Brain pericyte (primary cell): ENCODE measurements around the gene BEND3.
"Not testable (repeated sequence)": the region's sequence is repeated elsewhere in the genome, so short reads cannot be mapped to it uniquely, and the experiment has no call there.

ENCODE experiments used
- DNase-seq: peaks from one replicate; pipeline ENCODE4 v3.0.0-alpha.2; 2012; ENCODE audit warnings: low read depth, low spot score

Gene BEND3

DNA sequence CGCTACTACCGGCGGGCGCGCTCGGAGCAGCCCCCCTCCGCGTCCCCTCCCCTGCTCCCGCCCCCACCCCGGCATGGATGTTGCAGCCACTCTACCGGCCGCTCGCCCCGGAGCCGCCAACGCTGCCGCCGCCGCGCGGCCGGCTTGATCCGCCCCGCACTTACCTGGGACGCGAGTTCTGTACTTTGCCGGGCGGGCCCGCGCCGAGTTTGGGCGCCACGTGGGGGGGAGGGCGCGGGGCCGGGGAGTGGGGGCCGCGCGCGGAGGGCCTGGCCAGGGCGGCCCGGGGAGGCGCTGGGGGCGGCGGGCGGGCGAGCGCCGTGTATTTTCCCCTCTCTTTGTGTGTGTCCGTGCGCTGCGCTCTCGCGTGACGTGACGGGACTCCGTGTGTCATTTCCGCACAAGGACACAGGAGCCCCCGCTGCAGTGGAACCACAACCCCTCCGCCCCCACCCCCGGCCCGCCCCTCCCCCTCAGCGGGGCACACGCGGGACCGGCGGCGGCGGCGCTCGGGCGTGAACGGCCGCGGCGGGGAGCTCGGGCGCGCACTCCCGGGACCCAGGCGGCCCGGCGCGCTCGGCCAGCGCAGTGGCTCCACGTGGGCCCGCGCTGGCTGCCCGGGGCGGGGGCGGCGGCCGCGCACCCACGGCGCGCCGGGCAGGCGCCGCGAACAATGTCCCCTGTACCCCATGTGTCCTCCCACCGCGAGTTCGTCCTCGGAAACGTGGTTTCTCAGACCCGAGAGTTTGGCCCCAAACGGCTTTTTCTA, at the start of gene BEND3:
Gene BEND3 (minus strand): TSS at position 590 of the 769 bp plus-strand sequence. CDS start 16,230 bp downstream, outside the sequence.
- DNase-seq, result no peak

DNA sequence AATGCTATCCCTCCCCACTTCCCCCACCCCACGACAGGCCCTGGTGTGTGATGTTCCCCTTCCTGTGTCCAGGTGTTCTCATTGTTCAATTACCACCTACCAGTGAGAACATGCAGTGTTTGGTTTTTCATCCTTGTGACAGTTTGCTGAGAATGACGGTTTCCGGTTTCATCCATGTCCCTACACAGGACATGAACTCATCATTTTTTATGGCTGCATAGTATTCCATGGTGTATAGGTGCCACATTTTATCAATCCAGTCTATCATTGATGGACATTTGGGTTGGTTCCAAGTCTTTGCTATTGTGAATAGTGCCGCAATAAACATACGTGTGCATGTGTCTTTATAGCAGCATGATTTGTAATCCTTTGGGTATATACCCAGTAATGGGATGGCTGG, 49.0 kb upstream of the BEND3 start:
- DNase-seq, result not testable (repeated sequence)

DNA sequence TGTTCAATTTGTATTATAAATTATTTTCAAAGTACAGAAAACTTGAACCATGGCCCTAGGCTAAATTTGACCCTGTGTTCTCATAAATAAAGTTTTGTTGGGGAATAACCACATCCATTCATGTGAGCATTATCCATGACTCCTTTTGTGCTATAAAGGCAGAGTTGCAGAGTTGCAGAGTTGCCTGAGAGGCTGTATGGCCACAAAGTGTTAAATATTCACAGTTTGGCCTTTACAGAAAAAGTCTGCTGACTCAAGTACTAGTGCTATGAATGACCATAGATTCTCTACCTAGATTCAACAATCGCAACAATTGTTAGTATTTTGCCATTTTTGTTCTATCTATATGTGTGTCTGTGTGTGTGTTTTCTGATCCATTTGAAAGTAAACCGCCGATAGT, 46.2 kb upstream of the BEND3 start:
- DNase-seq, result no peak

DNA sequence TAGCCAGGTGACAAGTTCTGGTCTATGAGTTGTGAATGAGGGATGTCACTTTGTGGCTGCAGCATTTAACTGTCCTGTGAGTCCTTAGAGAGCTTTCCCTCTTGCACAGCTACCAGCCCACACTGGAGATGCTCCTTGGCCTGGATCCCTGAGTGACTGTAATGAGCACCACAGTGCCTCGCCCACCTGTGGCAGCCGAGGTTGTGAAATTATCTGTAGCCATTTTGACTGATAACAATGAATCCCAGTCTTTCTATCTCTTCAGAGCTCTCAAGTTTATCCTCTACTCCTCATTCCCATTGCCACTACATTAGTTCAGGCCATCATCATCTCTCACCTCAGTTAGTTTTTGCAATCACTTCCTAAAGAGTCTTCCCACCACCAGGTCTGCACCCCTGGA, 41.3 kb upstream of the BEND3 start:
- no peak for DNase-seq

DNA sequence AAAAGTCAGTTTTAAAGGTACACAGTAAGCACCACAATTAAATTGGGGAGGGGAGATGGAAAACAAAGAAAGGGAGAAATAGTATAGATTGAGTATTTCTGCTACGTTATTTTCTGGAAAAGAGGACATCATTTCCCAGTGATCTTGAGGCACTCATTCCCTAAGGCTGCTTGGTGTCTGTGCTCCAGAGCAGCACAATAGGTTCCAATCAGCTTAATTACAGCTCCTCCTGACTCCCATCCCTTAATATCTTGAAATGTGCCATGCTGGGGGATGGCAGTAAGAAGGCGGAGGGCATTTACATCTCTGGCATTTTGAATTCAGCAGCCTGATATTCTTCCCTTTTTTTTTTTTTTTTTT, 39.5 kb upstream of the BEND3 start:
- DNase-seq, result no peak

DNA sequence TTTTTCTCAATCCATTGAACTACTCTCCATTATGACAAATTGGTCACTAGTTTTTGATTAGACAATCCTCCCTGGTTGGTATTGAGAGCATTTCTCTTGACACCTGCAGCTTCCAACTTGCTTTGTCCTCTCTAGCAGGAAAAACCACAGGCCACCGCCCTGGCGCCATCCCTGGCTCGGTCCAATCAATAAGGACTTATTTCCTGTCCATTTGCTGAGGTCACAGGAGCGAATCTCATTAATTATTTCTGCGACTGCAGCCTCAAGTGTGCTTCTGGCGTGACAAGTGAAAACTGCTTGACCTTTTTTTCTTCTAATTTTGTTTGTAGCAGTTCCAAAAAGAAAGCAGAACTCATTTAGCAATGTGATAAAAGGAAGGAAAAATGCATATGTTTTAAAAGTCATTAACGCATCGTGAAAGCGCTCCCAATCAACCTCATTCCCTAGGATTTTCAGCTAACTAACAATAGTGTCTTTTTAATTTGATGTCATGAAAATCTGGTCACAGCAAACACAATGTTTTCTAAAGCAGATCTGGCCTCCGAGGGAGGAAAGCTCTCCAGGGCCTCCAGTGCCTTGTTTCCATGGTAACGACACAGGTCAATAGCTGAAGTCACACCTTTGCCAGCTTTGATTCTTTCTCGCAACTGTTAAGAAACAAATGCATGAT, 39.0 kb upstream of the BEND3 start:
- no peak for DNase-seq

DNA sequence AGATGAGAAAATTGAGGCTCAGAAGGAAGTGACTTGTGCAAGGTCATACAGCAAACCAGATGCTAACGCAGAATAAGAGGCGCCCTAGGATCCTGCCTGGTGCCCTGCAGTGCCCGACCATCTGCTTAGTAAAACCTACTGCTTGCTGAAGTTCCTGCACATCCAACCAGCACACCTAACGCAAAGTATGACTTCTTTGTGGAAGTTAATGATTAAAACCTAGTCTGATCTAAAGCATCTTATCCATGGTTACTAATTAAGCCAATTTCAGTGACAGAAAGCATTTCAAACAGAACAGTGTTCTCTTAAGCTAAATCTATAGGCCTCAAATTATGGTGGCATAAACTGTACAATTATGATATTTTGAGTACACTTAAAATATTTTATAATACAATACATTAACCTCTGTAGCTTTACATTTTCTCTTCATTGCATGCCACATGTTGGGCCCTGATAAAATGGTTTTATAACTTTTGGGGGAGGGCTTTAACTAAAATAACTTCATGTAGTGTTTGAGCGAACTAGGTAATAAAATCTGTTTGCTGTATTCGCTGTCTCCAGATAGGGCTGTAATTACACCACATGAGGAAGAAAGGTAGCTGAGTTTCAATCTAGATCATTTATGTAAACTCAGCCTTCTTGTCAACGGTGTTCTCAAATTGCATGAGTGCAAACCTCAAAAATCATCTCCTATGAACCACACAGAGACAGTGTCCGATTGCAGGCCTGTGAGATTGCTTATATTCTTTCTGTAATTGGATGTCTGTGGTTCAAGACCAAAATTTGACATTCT, 37.5 kb upstream of the BEND3 start:
- DNase-seq, result no peak

DNA sequence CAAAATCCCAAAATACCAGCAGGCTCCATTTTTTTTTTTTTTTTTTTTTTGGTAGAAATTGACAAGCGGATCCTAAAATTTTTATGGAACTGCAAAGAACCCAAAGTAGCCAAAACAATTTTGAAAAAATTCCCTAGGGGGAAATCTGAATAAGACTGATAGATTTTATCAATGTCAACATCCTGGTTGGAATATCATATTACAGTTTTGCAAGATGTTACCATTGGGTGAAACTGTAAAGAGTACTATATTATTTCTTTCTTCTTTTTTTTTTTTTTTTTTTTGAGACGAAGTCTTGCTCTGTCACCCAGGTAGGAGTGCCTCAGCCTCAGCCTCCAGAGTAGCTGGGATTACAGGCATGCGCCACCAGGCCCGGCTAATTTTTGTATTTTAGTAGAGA, 29.4 kb upstream of the BEND3 start:
- DNase-seq, result no peak

DNA sequence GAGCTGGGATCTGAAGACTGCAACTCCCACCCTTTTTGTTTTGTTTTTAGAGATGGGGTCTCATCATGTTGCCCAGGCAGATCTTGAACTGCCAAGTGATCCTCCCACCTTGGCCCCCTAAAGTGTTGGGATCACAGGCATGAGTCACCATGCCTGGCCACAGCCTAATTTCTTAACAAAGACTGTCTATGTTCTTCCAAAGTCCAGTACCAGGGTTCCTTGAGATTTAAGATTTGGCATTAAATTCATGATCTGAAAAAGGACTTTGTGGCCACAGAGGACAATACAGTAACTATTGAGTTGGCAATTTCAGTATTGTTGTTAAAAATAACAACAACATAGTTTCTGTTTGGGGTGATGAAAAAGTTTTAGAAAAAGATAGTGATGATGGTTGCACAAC, 28.7 kb upstream of the BEND3 start:
- DNase-seq, result no peak

DNA sequence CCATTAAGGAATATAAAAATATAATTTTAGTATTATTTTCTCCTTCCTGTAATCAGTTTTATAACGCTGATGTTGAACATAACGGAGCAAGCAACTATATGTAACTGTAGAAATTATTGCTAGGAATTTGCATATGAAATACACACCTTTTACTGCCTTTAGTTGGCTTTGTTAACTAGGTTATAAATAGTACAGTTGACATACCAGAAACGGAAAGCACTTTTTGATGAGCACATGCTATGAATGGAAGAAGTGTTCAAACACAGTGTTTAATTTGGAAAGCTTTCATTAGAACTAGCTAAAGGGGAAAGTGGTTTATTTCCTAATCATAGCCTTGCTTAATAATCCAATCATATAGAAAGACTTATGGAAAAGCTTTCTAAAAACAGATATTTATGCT, 25.3 kb upstream of the BEND3 start:
- DNase-seq, result no peak

DNA sequence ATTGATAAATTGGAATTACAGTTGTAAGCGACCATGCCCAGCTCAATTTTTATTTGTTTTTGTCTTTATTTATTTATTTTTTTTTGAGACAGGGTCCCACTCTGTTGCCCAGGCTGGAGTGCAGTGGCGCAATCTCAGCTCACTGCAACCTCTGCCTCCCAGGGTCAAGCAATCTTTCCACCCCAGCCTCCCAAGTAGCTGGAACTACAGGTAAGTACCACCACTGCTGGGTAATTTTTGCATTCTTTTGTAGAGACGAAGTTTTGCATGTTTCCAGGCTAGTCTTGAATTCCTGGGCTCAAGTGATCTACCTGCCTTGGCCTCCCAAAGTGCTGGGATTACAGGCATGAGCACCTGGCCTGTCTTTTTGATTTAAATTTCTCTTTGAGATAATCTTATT, 21.0 kb upstream of the BEND3 start:
- not testable (repeated sequence) for DNase-seq

DNA sequence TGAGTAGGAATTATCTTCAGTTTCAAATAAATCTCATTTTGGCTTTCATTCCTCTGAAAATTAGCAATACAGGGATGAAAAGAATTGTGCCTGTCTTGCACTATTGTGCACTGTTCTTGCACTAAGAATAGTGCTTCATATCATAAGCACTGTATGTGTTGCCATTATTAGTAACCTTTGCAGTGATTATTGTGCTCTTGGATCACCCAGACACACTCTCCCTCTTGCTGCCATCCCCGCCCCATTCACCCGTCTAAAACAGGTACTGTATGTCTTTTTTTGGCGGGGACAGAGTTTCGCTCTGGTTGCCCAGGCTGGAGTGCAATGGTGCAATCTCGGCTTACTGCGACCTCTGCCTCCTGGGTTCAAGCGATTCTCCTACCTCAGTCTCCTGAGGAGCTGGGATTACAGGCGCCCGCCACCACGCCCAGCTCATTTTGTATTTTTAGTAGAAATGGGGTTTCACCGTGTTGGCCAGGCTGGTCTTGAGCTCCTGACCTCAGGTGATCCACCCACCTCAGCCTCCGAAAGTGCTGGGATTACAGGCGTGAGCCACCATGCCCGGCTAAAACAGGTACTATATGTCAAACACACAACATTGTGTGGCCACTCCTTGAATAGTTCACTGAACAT, 19.8 kb upstream of the BEND3 start:
- not testable (repeated sequence) for DNase-seq

DNA sequence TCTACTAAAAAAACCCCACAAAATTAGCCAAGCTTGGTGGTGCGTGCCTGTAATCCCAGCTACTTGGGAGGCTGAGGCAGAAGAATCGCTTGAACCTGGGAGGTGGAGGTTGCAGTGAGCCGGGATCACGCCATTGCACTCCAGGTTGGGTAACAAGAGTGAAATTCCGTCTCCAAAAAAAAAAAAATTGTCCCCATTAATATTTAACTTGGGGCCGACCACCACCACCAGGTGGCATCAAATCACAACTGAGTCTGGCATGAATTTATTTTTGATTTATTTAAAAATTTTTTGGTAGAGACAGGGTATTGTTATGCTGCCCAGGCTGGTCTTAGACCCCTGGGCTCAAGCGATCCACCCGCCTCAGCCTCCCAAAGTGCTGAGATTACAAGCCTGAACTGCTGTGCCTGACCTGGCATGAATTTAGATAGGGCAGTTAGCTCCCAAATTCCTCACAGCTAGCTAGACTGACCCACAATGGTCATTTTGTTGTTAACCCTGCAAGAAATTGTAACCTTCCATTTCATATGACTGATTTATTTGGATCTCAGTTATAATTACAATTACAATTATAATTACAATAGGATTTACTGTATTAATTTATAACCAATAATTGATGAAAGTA, 17.1 kb upstream of the BEND3 start:
- no peak for DNase-seq

DNA sequence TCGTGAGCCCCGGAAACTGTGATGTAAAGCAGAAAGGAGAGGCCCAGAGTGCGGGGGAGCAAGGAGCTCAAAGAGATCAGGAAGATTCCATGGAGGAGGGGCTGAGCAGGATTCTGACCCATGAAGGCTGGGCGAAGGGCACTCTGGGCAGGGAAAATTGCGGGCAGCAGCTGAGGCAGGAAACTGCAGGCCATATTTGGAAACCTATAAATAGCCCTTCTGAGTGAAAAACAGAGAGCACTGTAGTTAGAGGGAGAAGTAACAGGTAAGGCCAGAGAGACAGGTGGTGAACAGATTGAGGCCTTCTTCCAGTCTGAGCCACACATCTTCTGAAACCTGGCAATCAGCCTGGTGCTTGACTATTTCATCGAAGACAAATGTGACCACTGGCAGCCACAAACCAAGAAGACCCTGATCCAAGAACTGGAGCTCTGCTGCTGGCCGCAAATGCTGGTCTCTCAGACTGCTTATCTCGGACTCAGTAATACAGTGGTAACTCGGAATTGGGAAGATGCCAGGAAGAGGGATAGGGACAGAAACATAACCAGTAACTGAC, 14.1 kb upstream of the BEND3 start:
- DNase-seq, result no peak

DNA sequence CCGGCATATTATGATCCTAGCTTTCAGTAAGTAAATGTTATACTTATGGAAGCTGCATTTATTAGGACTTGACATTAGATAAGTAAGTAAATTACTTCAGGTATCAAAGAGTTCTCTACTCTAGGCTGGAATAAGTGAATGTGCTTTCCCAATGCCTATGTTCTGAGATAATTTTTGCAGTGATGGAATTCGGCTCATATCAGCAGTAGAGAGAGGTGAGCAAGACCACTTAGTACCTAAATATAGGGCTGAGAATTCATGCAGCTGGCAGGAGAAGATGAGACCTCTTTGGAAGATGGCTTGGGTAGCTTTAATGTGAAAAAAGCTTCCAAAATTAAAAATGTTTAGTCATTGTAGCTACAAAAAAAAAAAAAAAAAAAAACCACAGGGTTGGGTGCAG, 13.3 kb upstream of the BEND3 start:
- no peak for DNase-seq

DNA sequence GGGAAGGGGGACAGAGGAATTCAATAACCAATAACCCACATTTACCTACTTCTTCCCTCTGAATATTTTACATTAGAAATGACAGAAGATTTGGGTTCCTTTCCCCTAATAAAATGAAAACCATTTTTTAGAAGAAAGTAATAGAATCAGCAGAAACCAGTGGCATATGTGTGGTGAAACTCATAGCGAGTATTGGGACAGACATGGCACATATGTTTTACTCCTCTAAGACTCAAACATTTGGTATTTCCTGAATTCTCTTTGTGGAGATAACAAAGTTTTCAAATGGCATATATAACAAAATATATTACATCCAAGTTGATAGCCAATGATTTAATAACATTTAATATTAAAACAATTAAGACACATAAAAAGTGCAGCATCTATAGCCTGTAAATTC, 12.9 kb upstream of the BEND3 start:
- no peak for DNase-seq

DNA sequence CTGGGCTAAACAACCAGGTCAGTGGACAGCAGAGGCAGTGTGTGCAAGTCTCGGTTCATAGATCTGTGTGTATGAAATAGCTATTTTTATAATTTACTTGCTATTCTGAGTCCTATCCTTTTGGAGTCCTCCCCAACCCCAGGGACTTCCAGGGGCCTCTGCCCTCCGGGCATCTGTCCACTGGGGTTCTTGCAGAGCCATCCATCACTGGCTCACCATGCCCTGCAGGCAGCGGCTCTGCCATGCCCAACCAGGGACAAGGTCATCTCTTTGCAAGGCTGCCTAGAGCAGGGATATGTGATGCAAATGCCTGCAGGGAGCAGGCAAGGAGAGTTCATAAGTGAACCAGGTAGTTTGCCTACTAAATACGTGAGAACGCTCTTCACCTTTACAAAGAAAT, 10.5 kb upstream of the BEND3 start:
- DNase-seq, result no peak

DNA sequence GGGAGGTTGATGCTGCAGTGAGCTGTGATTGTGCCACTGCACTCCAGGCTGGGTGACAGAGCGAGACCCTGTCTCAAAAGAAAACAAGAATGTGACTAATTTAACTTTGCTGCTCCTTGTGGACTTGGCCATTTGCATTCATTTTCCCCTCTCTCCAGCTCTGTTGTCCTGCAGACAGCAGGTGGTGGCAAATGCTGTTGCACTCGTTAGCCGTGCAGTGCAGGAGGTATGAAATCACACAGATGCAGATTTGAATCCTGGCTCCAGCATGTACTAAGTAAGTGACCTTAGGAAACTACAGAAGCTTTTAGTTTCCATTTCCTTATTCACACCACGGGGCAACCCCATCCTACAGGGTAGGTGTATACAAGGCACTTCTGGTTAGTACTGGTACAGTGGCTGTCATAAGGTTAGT, 9.6 kb upstream of the BEND3 start:
- DNase-seq, result no peak

DNA sequence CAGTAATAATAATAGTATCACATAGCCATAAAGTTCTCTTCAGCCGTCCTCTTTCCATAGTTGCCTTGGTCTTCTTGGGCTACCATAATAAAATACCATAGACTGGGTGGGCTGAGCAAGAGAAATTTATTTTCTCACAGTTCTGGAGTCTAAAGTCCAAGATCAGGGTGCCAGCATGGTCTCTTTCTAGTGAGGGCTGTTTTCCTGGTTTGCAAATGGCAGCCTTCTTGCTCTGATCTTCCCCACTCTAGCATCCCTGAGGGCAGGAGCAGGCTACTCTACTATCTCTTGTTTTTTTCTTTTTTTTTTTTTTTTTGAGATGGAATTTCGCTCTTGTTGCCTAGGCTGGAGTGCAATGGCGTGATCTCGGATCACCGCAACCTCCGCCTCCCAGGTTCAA, 8.2 kb upstream of the BEND3 start:
- no peak for DNase-seq

DNA sequence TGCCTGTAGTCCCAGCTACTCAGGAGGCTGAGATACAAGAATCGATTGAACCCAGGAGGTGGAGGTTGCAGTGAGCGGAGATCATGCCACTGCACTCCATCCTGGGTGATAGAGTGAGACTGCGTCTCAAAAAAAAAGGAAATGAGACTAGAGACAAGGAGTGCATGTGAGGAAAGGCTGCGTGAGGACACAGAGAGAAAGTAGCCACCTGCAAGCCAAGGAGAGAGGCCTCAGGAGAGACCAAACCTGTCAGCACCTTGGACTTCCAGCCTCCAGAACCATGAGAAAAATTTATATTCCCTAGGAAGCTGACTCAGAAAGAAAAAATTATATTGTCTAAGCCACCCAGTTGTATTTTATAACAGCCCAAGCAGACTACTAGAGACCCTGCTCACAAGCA, 7.4 kb upstream of the BEND3 start:
- DNase-seq, result no peak

DNA sequence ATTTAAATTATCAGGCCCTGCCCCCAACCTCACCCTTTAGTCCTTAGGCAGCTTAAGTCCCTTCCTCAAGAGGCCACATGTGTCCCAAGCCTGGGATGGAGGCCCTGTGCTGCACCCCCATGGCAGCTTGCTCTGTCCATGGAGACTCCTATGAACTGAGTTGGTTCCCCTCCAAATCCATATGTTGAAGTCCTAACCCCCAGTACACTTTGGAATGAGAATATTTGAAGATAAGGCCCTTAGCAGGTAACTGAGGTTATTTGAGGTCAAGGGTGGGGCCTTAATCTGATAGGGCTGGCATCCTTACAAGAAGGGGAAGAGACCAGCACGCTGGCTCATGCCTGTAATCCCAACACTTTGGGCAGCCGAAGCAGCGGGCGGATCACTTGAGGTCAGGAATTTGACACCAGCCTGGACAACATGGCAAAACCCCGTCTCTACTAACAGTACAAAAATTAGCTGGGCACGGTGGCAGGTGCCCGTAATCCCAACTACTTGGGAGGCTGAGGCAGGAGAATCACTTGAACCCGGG, 6.7 kb upstream of the BEND3 start:
- no peak for DNase-seq
